ENCODE results near the gene THAP12. TPM values are rescaled to one million over a fixed set of nuclear protein-coding genes. Genes with fewer than 3 reads are reported as not detected.

The THAP12 gene
- total and polyA plus RNA-seq, 2 experiments from 2014 or later, result 24.8 to 25.9 TPM

GRCh38 chr11:76397383-76397782 lies 16.5 kb upstream of the THAP12 start:
- no peak for TF ChIP-seq CTCF (IDR thresholded peaks at IDR 0.05; ENCODE audit: low read depth, low read length)
- Histone ChIP-seq H3K36me3 (no peaks in the 10 kb centered on the region), H3K27me3 (no peaks in the 10 kb centered on the region), H3K4me3 (no peak overlapping the region), H3K4me1 (ENCODE audit: low read depth) (peaks cover 7% of the 10 kb centered on the region), H3K27ac (no peak overlapping the region), H3K9me3 (ENCODE audit: low read depth) (no peaks in the 10 kb centered on the region)
- no peak for DNase-seq (ENCODE audit: low read depth in 1 of 2, low spot score in 1 of 2)

GRCh38 chr11:76395296-76395695 lies 14.4 kb upstream of the THAP12 start:
- Histone ChIP-seq H3K4me1 (ENCODE audit: low read depth) (no peaks in the 10 kb centered on the region), H3K27me3 (no peaks in the 10 kb centered on the region), H3K9me3 (ENCODE audit: low read depth) (no peaks in the 10 kb centered on the region), H3K4me3 (no peak overlapping the region), H3K27ac (no peak overlapping the region), H3K36me3 (no peaks in the 10 kb centered on the region)
- DNase-seq (ENCODE audit: low read depth in 1 of 2, low spot score in 1 of 2), result no peak
- TF ChIP-seq CTCF (IDR thresholded peaks at IDR 0.05; ENCODE audit: low read depth, low read length), result no peak

GRCh38 chr11:76394411-76394810 lies 13.5 kb upstream of the THAP12 start:
- Histone ChIP-seq H3K9me3 (ENCODE audit: low read depth) (no peaks in the 10 kb centered on the region), H3K36me3 (no peaks in the 10 kb centered on the region), H3K27me3 (no peaks in the 10 kb centered on the region), H3K27ac (no peak overlapping the region), H3K4me3 (no peak overlapping the region), H3K4me1 (ENCODE audit: low read depth) (no peaks in the 10 kb centered on the region)
- TF ChIP-seq CTCF (IDR thresholded peaks at IDR 0.05; ENCODE audit: low read depth, low read length), result no peak
- DNase-seq (ENCODE audit: low read depth in 1 of 2, low spot score in 1 of 2), result no peak

- TF ChIP-seq CTCF (IDR thresholded peaks at IDR 0.05; ENCODE audit: low read depth, low read length), result no peak
- Histone ChIP-seq H3K36me3 (no peaks in the 10 kb centered on the region), H3K27ac (no peak overlapping the region), H3K4me3 (no peak overlapping the region), H3K4me1 (ENCODE audit: low read depth) (no peaks in the 10 kb centered on the region), H3K27me3 (no peaks in the 10 kb centered on the region), H3K9me3 (ENCODE audit: low read depth) (no peaks in the 10 kb centered on the region)
- no peak for DNase-seq (ENCODE audit: low read depth in 1 of 2, low spot score in 1 of 2)
These were observed 11.9 kb upstream of the THAP12 start for GRCh38 chr11:76392870-76393269.

GRCh38 chr11:76391811-76392475 lies 11.0 kb upstream of the THAP12 start:
- Histone ChIP-seq H3K27ac (no peak overlapping the region), H3K9me3 (ENCODE audit: low read depth) (no peaks in the 10 kb centered on the region), H3K36me3 (no peaks in the 10 kb centered on the region), H3K4me1 (ENCODE audit: low read depth) (no peaks in the 10 kb centered on the region), H3K4me3 (no peak overlapping the region), H3K27me3 (no peaks in the 10 kb centered on the region)
- DNase-seq (ENCODE audit: low read depth in 1 of 2, low spot score in 1 of 2), result no peak
- TF ChIP-seq CTCF (IDR thresholded peaks at IDR 0.05; ENCODE audit: low read depth, low read length), result no peak
